Chondrocyte (in vitro differentiated cells): ENCODE data around the gene ACAT2. TPM values are rescaled to one million over a fixed set of nuclear protein-coding genes. Genes with fewer than 3 reads are reported as not detected.
"Not testable (repeated sequence)": the region's sequence is repeated elsewhere in the genome, so short reads cannot be mapped to it uniquely, and the experiment has no call there.

Experiments used
- DNase-seq: peaks from one replicate; pipeline ENCODE4 v3.0.0; 2021; ENCODE audit warnings: mixed read lengths, low spot score
- H3K27ac Mint-ChIP-seq: one replicate; pipeline ENCODE4 v1.8.0; 2021; ENCODE audit warnings: mild to moderate bottlenecking, moderate library complexity, mixed read lengths; ENCODE audit not compliant: unreplicated experiment
- H3K27me3 Mint-ChIP-seq: 2 replicates; pipeline ENCODE4 v1.8.0; 2021; ENCODE audit warnings: low read depth, mixed read lengths
- H3K36me3 Mint-ChIP-seq: 2 replicates; pipeline ENCODE4 v1.8.0; 2021; ENCODE audit warnings: low read depth, mixed read lengths
- H3K4me1 Mint-ChIP-seq: 2 replicates; pipeline ENCODE4 v1.8.0; 2021; ENCODE audit warnings: low read depth, mild to moderate bottlenecking, mixed read lengths
- H3K4me3 Mint-ChIP-seq: one replicate; pipeline ENCODE4 v1.8.0; 2021; ENCODE audit warnings: mild to moderate bottlenecking, moderate library complexity, mixed read lengths; ENCODE audit not compliant: unreplicated experiment
- H3K9me3 Mint-ChIP-seq: 2 replicates; pipeline ENCODE4 v1.8.0; 2021; ENCODE audit warnings: low read depth, mixed read lengths
- CTCF ChIP-seq: fragments of 200-600 bp; sonication (generic); IDR thresholded peaks from 2 replicates; pipeline ENCODE4 v1.5.0; 2021; ENCODE audit warnings: antibody characterized with exemption, mild to moderate bottlenecking, moderate library complexity
- total RNA-seq: library from RNA; stranded (reverse); gene quantifications from 3 replicates; pipeline ENCODE4 v1.2.1, GENCODE V29; 2021

Gene ACAT2
- total RNA-seq, 1 donor from 2014 or later: 36.0 TPM

GRCh38 chr6:159790956-159791598 is 29.2 kb downstream of the ACAT2 start:
- peaks cover 19% of the 10 kb centered on the region for H3K36me3 Mint-ChIP-seq

GRCh38 chr6:159794976-159795375 is 33.1 kb downstream of the ACAT2 start:
- not testable (repeated sequence) for H3K4me3 Mint-ChIP-seq, H3K27me3 Mint-ChIP-seq, DNase-seq, H3K27ac Mint-ChIP-seq, H3K9me3 Mint-ChIP-seq
- Mint-ChIP-seq H3K36me3 (peaks cover 29% of the 10 kb centered on the region), H3K4me1 (peaks cover 21% of the 10 kb centered on the region)

More at GRCh38 chr6:159790956-159791598, 29.2 kb downstream of the ACAT2 start:
- no peaks in the 10 kb centered on the region for H3K9me3 Mint-ChIP-seq
- no peaks in the 10 kb centered on the region for H3K27me3 Mint-ChIP-seq
- peak overlapping the region; percentile 98 for H3K4me3 Mint-ChIP-seq
- H3K27ac Mint-ChIP-seq: peak overlapping the region; percentile 99
- peaks cover 42% of the 10 kb centered on the region for H3K4me1 Mint-ChIP-seq
- no peak for DNase-seq
- TF ChIP-seq CTCF: no peak

GRCh38 chr6:159797554-159797953 is 35.7 kb downstream of the ACAT2 start:
- peaks cover 27% of the 10 kb centered on the region for H3K36me3 Mint-ChIP-seq
- H3K27me3 Mint-ChIP-seq: no peaks in the 10 kb centered on the region
- H3K9me3 Mint-ChIP-seq: no peaks in the 10 kb centered on the region
- DNase-seq: no peak
- no peak overlapping the region for H3K27ac Mint-ChIP-seq
- TF ChIP-seq CTCF: no peak
- H3K4me1 Mint-ChIP-seq: peaks cover 4% of the 10 kb centered on the region
- H3K4me3 Mint-ChIP-seq: no peak overlapping the region

- no peak within 1 kb of the TSS for H3K4me3 Mint-ChIP-seq
- H3K9me3 Mint-ChIP-seq: no peaks in the 10 kb centered on the region
- H3K36me3 Mint-ChIP-seq: peaks cover 20% of the 10 kb centered on the region
- H3K27me3 Mint-ChIP-seq: no peaks in the 10 kb centered on the region
- H3K27ac Mint-ChIP-seq: no peak within 1 kb of the TSS
- H3K4me1 Mint-ChIP-seq: no peaks in the 10 kb centered on the region
- no peak for TF ChIP-seq CTCF
- no peak for DNase-seq
These were observed 38.5 kb downstream of the ACAT2 start, which contains the start of gene PNLDC1 for GRCh38 chr6:159800141-159800865. Gene PNLDC1, plus strand, starts transcription at chr6:159800276. Its CDS starts 32 bp downstream, at chr6:159800308.

- H3K9me3 Mint-ChIP-seq: no peaks in the 10 kb centered on the region
- H3K27me3 Mint-ChIP-seq: no peaks in the 10 kb centered on the region
- H3K36me3 Mint-ChIP-seq: peaks cover 20% of the 10 kb centered on the region
- H3K27ac Mint-ChIP-seq: no peak overlapping the region
- no peak for DNase-seq
- no peaks in the 10 kb centered on the region for H3K4me1 Mint-ChIP-seq
- TF ChIP-seq CTCF: no peak
- H3K4me3 Mint-ChIP-seq: no peak overlapping the region
These were observed 40.1 kb downstream of the ACAT2 start for GRCh38 chr6:159801935-159802334.
